B cell (primary cell): ENCODE results near the gene MGAT4B. TPM values are rescaled to one million over a fixed set of nuclear protein-coding genes. Genes with fewer than 3 reads are reported as not detected.

Experiments
- ATAC-seq: fragments of 200-7000 bp; cut with Tn5 transposase; one replicate; pipeline ENCODE4 v1.10.0; 2021; ENCODE audit warnings: low read depth, mild to moderate bottlenecking, moderate number of reproducible peaks, moderate library complexity
- CTCF ChIA-PET: fragments of 350-600 bp; sonication (Branson Sonifier 250); formaldehyde crosslinking; loops from one replicate; lab custom pipeline; 2021; ENCODE audit warnings: antibody characterized with exemption, inconsistent platforms; lab: Charles Lee
- POLR2A ChIA-PET: fragments of 350-600 bp; sonication (Branson Sonifier 250); formaldehyde crosslinking; loops from one replicate; lab custom pipeline; 2021; ENCODE audit warnings: antibody characterized with exemption; lab: Charles Lee
- DNase-seq: peaks from one replicate; pipeline ENCODE4 v3.0.0; 2013
- H2AFZ ChIP-seq: 2 replicates; pipeline ENCODE4 v1.6.1; 2012; ENCODE audit warnings: mild to moderate bottlenecking, low read depth, low read length; ENCODE audit not compliant: insufficient read depth, poor library complexity, severe bottlenecking
- H3K27ac ChIP-seq, 2 donors: 1 replicate in 1 of 2; 2 replicates in 1 of 2; pipeline ENCODE4 v1.5.1; 2012 to 2013; ENCODE audit warnings: low read length in 2 of 2, mild to moderate bottlenecking in 2 of 2, moderate library complexity in 1 of 2
- H3K27me3 ChIP-seq, 4 experiments: fragments of 200-600 bp in 1 of 4; sonication (generic) in 1 of 4; replicated peaks in 1 of 4; 1 replicate in 2 of 4; 2 replicates in 2 of 4; pipeline versions ENCODE4 v1.6.1 to v1.7.0; 2013 to 2016; ENCODE audit warnings: low read length in 3 of 4, mild to moderate bottlenecking in 2 of 4, mixed read lengths in 1 of 4, moderate library complexity in 1 of 4; ENCODE audit not compliant: insufficient read depth in 4 of 4, control insufficient read depth in 3 of 4; ENCODE audit errors: control extremely low read depth in 1 of 4
- H3K36me3 ChIP-seq, 2 experiments: replicated peaks in 1 of 2; 1 replicate in 1 of 2; 2 replicates in 1 of 2; pipeline versions ENCODE4 v1.6.1 to v1.7.1; 2013; ENCODE audit warnings: low read length in 1 of 2; ENCODE audit not compliant: insufficient read depth in 2 of 2, control insufficient read depth in 1 of 2; ENCODE audit errors: control extremely low read depth in 1 of 2, extremely low read depth in 1 of 2
- H3K4me1 ChIP-seq, 2 donors: fragments of 200-600 bp in 1 of 2; sonication (generic) in 1 of 2; 1 replicate in 1 of 2; 2 replicates in 1 of 2; pipeline versions ENCODE4 v1.5.1 to v1.6.1; 2013 to 2017; ENCODE audit warnings: low read length in 2 of 2; ENCODE audit not compliant: control insufficient read depth in 2 of 2, insufficient read depth in 2 of 2
- H3K4me2 ChIP-seq: replicated peaks from 2 replicates; pipeline ENCODE3; 2012; ENCODE audit warnings: mild to moderate bottlenecking, low read depth, low read length; ENCODE audit not compliant: poor library complexity, severe bottlenecking
- H3K4me3 ChIP-seq, 5 experiments: fragments of 200-600 bp in 1 of 5; sonication (generic) in 1 of 5; 1 replicate in 3 of 5; 2 replicates in 2 of 5; pipeline versions ENCODE4 v1.5.1 to v1.7.0; 2011 to 2016; ENCODE audit warnings: low read length in 4 of 5, mild to moderate bottlenecking in 4 of 5, low read depth in 2 of 5, control low read depth in 1 of 5, moderate library complexity in 1 of 5; ENCODE audit not compliant: insufficient read depth in 1 of 5; ENCODE audit errors: control extremely low read depth in 1 of 5, extremely low read depth in 1 of 5
- H3K79me2 ChIP-seq: fragments of 200-600 bp; sonication (generic); one replicate; pipeline ENCODE4 v1.6.0; 2016; ENCODE audit warnings: low read length; ENCODE audit not compliant: control insufficient read depth, insufficient read depth
- H3K9ac ChIP-seq: fragments of 200-600 bp; sonication (generic); 2 replicates; pipeline ENCODE4 v1.6.1; 2017; ENCODE audit warnings: mild to moderate bottlenecking, low read length, moderate library complexity
- H3K9me3 ChIP-seq, 3 donors: one replicate each; pipeline versions ENCODE4 v1.6.1 to v1.7.1; 2013; ENCODE audit warnings: low read length in 2 of 3; ENCODE audit not compliant: control insufficient read depth in 2 of 3, insufficient read depth in 1 of 3; ENCODE audit errors: control extremely low read depth in 1 of 3
- H4K20me1 ChIP-seq: 2 replicates; pipeline ENCODE4 v1.6.0; 2012; ENCODE audit warnings: mild to moderate bottlenecking, low read length; ENCODE audit not compliant: insufficient read depth, control insufficient read depth, poor library complexity, severe bottlenecking
- H3K27ac Mint-ChIP-seq: one replicate; pipeline ENCODE4 v1.8.0; 2021; ENCODE audit warnings: mixed read lengths
- H3K27me3 Mint-ChIP-seq: one replicate; pipeline ENCODE4 v1.8.0; 2021; ENCODE audit warnings: mixed read lengths
- H3K4me1 Mint-ChIP-seq: one replicate; pipeline ENCODE4 v1.8.0; 2021; ENCODE audit warnings: mixed read lengths
- H3K4me3 Mint-ChIP-seq: one replicate; pipeline ENCODE4 v1.8.0; 2021; ENCODE audit warnings: mixed read lengths
- H3K9me3 Mint-ChIP-seq: one replicate; pipeline ENCODE4 v1.8.0; 2022; ENCODE audit warnings: mixed read lengths; ENCODE audit not compliant: insufficient read depth
- EZH2 ChIP-seq: IDR thresholded peaks from 2 replicates; pipeline ENCODE4 v1.6.1; 2012; ENCODE audit warnings: borderline replicate concordance, low read depth, mild to moderate bottlenecking, moderate library complexity, low read length; ENCODE audit not compliant: insufficient read depth, poor library complexity, severe bottlenecking
- WGBS: methylation state at CpG from one replicate; pipeline ENCODE4 v1.1.5; 2013; ENCODE audit warnings: missing lambda C conversion rate; ENCODE audit not compliant: insufficient coverage; 5-methylcytosine and 5-hydroxymethylcytosine counted together
- intact Hi-C: fragments of 100-400 bp; cut with micrococcal nuclease; formaldehyde crosslinking; loops from one replicate; pipeline ENCODE4 v1.10.0; 2022
- polyA plus RNA-seq: library from polyadenylated mRNA; depleted of rRNA; stranded (reverse); fragments of >200 nt; gene quantifications from 2 replicates; pipeline ENCODE4 v1.2.3, GENCODE V29; 2012
- total RNA-seq, 2 donors: library from RNA; stranded (reverse); fragments of 120-200 nt in 1 of 2; gene quantifications; 1 replicate in 1 of 2; 2 replicates in 1 of 2; pipeline versions ENCODE4 v1.2.3 to v1.2.4, GENCODE V29; 2013 to 2022
- TF ChIP-seq, protein P1 (sequence below): fragments of 200-600 bp; IDR thresholded peaks from one replicate; pipeline ENCODE4 v1.8.0; 2022; ENCODE audit warnings: antibody characterized with exemption, mild to moderate bottlenecking

The MGAT4B gene
- total and polyA plus RNA-seq, 2 donors (not counting 1 experiment from before 2014, with no cell fraction given), result 105 to 165 TPM

DNA sequence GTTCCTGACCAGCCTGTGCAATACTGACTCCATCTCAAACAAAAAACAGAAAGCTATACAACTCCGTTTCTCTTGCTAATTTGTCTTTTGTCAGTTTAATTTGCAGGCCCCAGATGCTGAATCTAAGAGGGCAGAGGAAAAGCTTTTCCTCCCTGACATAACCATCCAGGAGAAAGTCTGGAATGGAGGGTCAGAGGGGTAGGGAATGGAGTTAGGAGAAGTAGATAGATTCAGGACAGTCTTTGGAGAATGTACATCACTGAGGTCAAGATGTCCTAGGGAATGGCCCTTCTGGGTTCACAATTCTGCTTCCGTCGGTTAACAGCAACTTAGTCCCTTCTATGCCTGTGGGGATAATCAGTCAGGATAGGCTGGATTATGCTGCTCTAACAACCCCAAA is 7.4 kb upstream of the MGAT4B start:
- WGBS, result no CpG with 5 or more reads among the region's 3 CpGs
- Mint-ChIP-seq H3K27me3 (no peaks in the 10 kb centered on the region), H3K9me3 (no peaks in the 10 kb centered on the region), H3K27ac (no peak overlapping the region), H3K4me1 (peaks cover 23% of the 10 kb centered on the region), H3K4me3 (no peak overlapping the region)
- no peak overlapping the region for H3K4me2 ChIP-seq
- peaks cover 0 to 6% (median 0%) of the 10 kb centered on the region in 4 experiments for H3K27me3 ChIP-seq
- peaks cover 18 to 23% of the 10 kb centered on the region in 2 donors for H3K4me1 ChIP-seq
- no peak overlapping the region for H3K9ac ChIP-seq
- ChIA-PET POLR2A (no interaction called here), CTCF (interaction anchor here (0.6 to 3.4 kb wide), 4 partner anchors 12 to 111 kb away, joined by 3 to 17 read pairs (median 4); no protein-coding TSS in a partner anchor)
- no peak overlapping the region for H2AFZ ChIP-seq
- H3K4me3 ChIP-seq, result no peak overlapping the region
- H4K20me1 ChIP-seq, result no peaks in the 10 kb centered on the region
- ATAC-seq (no peak), DNase-seq (no peak)
- peaks cover 6% of the 10 kb centered on the region for H3K79me2 ChIP-seq
- no peak overlapping the region for H3K27ac ChIP-seq
- peaks cover 0 to 10% (median 0%) of the 10 kb centered on the region in 3 donors for H3K9me3 ChIP-seq
- no peak for TF ChIP-seq EZH2
- TF ChIP-seq, protein P1, sequence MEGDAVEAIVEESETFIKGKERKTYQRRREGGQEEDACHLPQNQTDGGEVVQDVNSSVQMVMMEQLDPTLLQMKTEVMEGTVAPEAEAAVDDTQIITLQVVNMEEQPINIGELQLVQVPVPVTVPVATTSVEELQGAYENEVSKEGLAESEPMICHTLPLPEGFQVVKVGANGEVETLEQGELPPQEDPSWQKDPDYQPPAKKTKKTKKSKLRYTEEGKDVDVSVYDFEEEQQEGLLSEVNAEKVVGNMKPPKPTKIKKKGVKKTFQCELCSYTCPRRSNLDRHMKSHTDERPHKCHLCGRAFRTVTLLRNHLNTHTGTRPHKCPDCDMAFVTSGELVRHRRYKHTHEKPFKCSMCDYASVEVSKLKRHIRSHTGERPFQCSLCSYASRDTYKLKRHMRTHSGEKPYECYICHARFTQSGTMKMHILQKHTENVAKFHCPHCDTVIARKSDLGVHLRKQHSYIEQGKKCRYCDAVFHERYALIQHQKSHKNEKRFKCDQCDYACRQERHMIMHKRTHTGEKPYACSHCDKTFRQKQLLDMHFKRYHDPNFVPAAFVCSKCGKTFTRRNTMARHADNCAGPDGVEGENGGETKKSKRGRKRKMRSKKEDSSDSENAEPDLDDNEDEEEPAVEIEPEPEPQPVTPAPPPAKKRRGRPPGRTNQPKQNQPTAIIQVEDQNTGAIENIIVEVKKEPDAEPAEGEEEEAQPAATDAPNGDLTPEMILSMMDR, result no peak
- intact Hi-C loops, result no loop called here
- H3K36me3 ChIP-seq, result peaks cover 0 to 11% of the 10 kb centered on the region in 2 experiments

DNA sequence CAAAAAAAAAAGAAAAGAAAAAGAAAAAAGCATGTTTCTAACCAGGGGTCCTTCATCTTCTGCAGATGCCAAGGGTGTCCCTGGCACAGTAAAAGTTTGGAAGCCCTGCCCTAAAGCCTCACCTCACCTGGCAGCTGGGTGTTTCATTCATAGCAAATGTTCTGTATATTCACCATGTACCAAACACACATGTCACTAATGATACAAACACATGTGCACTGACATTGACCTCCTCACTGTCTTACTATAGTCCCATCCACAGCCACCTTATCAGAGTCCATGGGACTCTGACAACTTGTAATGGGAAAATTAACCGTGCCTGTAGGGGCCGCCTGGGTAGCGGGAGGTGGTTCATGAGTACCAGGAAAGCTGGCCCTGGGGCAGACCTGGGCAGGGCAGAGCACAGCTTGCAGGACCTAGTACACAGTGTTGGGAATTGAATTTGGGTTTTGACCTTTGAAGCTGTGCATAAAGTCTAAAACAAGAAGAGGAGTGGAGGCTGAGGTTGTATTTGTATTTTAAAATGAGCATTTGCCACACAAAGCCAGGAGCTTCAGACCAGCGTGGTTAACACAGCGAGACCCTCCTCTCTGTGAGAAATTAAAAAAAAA is 6.4 kb upstream of the MGAT4B start:
- ChIA-PET POLR2A (no interaction called here), CTCF (interaction anchor here (0.6 to 3.4 kb wide), 6 partner anchors 11 to 158 kb away, joined by 3 to 17 read pairs (median 3); no protein-coding TSS in a partner anchor)
- ATAC-seq (no peak), DNase-seq (no peak)
- H3K27ac Mint-ChIP-seq, result no peak overlapping the region
- Histone ChIP-seq H3K36me3 (peaks cover 0 to 11% of the 10 kb centered on the region in 2 experiments), H3K27ac (no peak overlapping the region), H3K9me3 (peaks cover 0 to 10% (median 0%) of the 10 kb centered on the region in 3 donors), H3K4me2 (no peak overlapping the region), H2AFZ (no peak overlapping the region), H3K4me3 (no peak overlapping the region), H3K27me3 (peaks cover 0 to 6% (median 0%) of the 10 kb centered on the region in 4 experiments), H3K79me2 (peaks cover 6% of the 10 kb centered on the region), H3K9ac (no peak overlapping the region), H3K4me1 (peaks cover 13 to 15% of the 10 kb centered on the region in 2 donors), H4K20me1 (no peaks in the 10 kb centered on the region)
- intact Hi-C loops, result no loop called here
- no peak overlapping the region for H3K4me3 Mint-ChIP-seq
- 97% methylated on average over 3 of the region's 5 CpGs for WGBS
- H3K4me1 Mint-ChIP-seq, result peaks cover 17% of the 10 kb centered on the region
- H3K27me3 Mint-ChIP-seq, result no peaks in the 10 kb centered on the region
- TF ChIP-seq, protein P1, result no peak
- TF ChIP-seq EZH2, result no peak
- H3K9me3 Mint-ChIP-seq, result no peaks in the 10 kb centered on the region
